Type B pancreatic cell (in vitro differentiated cells): ENCODE data around the gene FIGN. TPM values are rescaled to one million over a fixed set of nuclear protein-coding genes. Genes with fewer than 3 reads are reported as not detected.
A peak's percentile ranks its signal among the peaks of the same experiment; 100 is the strongest.

Experiments
- DNase-seq: peaks from one replicate; pipeline ENCODE4 v3.0.0; 2021; ENCODE audit warnings: mixed read lengths; ENCODE audit not compliant: unreplicated experiment; ENCODE audit errors: extremely low spot score
- H3K27ac Mint-ChIP-seq: 2 replicates; pipeline ENCODE4 v1.8.0; 2021; ENCODE audit warnings: mild to moderate bottlenecking, mixed read lengths
- H3K27me3 Mint-ChIP-seq: 2 replicates; pipeline ENCODE4 v1.8.0; 2021; ENCODE audit warnings: mixed read lengths
- H3K36me3 Mint-ChIP-seq: 2 replicates; pipeline ENCODE4 v1.8.0; 2021; ENCODE audit warnings: mixed read lengths
- H3K4me1 Mint-ChIP-seq: one replicate; pipeline ENCODE4 v1.8.0; 2021; ENCODE audit warnings: mixed read lengths; ENCODE audit not compliant: unreplicated experiment
- H3K4me3 Mint-ChIP-seq: 2 replicates; pipeline ENCODE4 v1.8.0; 2021; ENCODE audit warnings: mild to moderate bottlenecking, mixed read lengths
- H3K9me3 Mint-ChIP-seq: 2 replicates; pipeline ENCODE4 v1.8.0; 2021; ENCODE audit warnings: mixed read lengths
- CTCF ChIP-seq: fragments of 200-600 bp; sonication (generic); conservative IDR thresholded peaks from 2 replicates; pipeline ENCODE4 v1.5.0; 2021; ENCODE audit warnings: antibody characterized with exemption, mild to moderate bottlenecking
- total RNA-seq: library from RNA; stranded (reverse); gene quantifications from 2 replicates; pipeline ENCODE4 v1.2.1, GENCODE V29; 2021; ENCODE audit warnings: low replicate concordance

Gene FIGN
- total RNA-seq, 1 donor from 2014 or later, result 19.5 TPM

DNA sequence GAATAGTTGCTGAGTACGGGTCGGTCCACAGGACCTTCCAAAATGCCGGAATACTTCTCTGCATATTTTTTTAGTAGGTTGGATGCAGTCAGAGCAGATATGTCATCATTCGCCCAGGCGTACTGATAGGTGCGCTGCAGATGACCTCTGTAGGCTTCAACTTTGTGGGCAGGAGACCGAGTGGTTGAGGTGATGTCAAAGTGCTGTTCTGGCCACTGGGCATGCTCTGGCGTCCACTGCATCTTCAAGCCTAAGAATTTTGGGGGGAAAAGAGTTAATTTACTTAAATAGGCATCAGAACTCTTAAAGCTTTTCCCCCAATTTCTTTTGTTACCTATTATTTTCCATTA, 124.3 kb downstream of the FIGN start:
- peaks cover 18% of the 10 kb centered on the region for H3K36me3 Mint-ChIP-seq
- no peak for TF ChIP-seq CTCF
- H3K27ac Mint-ChIP-seq, result no peak overlapping the region
- DNase-seq, result no peak
- peaks cover 15% of the 10 kb centered on the region for H3K4me1 Mint-ChIP-seq
- H3K4me3 Mint-ChIP-seq, result no peak overlapping the region
- H3K27me3 Mint-ChIP-seq, result no peaks in the 10 kb centered on the region
- H3K9me3 Mint-ChIP-seq, result no peaks in the 10 kb centered on the region

DNA sequence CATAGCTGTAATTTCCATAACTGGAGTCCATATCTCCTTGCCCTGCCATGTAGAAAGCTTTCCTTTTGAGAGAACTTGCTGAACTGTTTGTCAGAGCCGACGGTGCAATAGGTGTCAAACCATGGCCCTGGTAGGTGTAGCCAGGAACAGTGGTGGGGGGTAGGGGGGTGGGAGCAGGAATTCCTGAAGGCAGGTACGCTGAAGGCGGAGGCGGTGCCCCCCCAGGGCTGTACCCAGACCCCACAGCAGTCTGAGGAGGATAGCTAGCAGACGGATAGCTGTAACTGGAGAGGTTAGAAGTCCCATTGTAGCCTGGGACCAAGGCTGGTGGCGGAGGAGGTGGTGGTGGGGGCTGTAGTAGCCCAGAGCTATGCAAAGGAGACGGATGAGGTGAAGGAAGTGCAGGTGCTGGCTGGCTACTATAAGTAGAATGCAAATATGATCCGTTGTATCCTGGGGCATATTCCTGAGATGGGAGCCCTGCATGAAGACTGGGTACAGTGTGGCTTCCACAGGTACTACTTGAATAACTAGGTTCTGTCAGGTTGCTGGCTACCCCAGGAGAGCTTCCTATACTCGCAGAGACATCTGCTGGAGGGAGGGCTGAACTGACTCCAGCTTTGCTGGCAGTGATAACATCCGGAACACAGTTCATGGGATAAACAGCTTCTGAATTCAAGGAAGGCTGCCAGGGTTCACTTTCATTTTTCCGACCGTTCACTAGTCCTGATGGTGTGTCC, 124.8 kb downstream of the FIGN start:
- peaks cover 18% of the 10 kb centered on the region for H3K36me3 Mint-ChIP-seq
- no peak overlapping the region for H3K4me3 Mint-ChIP-seq
- H3K27ac Mint-ChIP-seq, result no peak overlapping the region
- DNase-seq, result no peak
- no peaks in the 10 kb centered on the region for H3K27me3 Mint-ChIP-seq
- TF ChIP-seq CTCF, result peak; percentile 29
- H3K4me1 Mint-ChIP-seq, result peaks cover 20% of the 10 kb centered on the region
- H3K9me3 Mint-ChIP-seq, result no peaks in the 10 kb centered on the region

DNA sequence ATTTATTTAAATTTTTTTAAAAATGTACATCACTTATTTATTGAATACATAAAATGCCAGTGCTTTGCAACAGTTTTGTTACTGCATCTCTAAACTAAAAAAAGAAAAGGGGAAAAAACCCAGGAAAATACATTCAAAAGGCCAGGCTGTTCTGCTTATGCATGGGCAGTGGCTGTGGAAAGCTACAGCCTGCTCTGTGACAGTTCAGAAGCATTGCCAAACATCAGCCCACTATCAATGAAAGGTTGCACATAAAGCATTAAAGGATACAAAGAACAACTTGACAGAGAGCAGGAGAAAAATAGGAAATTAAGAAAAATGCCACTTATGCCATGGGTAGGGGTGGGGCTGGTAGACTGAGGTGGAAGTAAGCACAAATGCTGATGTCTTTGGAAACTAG, 128.2 kb downstream of the FIGN start:
- Mint-ChIP-seq H3K27me3 (no peaks in the 10 kb centered on the region), H3K27ac (no peak overlapping the region), H3K4me3 (no peak overlapping the region), H3K4me1 (peaks cover 21% of the 10 kb centered on the region), H3K9me3 (no peaks in the 10 kb centered on the region), H3K36me3 (peaks cover 18% of the 10 kb centered on the region)
- no peak for DNase-seq
- TF ChIP-seq CTCF, result no peak

DNA sequence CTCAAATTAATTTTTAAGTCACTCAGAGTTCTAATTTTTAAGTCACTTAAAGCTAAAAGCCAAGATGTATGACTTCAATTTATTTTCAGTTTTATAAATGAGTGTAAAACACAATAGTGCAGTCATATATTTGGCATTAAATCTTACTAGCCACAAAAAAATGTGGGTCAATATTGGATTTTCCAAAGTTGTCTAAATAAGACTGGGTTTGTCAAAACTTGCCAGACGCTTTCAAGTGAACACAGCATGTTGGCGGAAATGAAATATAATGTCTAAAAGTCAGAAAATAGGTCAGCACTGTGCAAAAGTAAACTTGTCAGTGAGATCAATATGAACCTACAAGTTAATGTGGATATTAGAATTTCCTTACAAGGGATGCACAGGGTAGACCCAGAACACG, 128.9 kb downstream of the FIGN start:
- H3K4me3 Mint-ChIP-seq, result no peak overlapping the region
- peaks cover 25% of the 10 kb centered on the region for H3K4me1 Mint-ChIP-seq
- peaks cover 18% of the 10 kb centered on the region for H3K36me3 Mint-ChIP-seq
- no peak for TF ChIP-seq CTCF
- H3K27ac Mint-ChIP-seq, result no peak overlapping the region
- no peaks in the 10 kb centered on the region for H3K27me3 Mint-ChIP-seq
- H3K9me3 Mint-ChIP-seq, result no peaks in the 10 kb centered on the region
- DNase-seq, result no peak

DNA sequence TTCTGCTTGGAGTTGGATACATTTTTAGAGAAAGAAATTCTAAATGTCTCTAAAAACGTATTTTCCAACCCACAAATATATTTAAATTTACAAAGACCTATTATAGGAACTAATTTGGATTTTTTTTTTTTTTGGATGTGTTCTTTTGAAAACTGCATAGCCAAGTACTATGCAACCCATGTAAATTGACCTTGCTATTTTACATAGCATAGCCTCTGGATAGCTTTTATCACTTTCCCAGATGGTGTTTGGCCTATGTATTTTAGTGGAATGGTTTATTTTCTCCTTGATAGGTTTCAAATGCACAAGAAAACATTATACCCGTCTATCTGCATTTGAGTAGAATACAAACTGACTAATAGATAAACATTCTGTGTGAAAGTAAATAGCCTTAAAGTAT, 130.0 kb downstream of the FIGN start:
- TF ChIP-seq CTCF, result no peak
- no peak overlapping the region for H3K4me3 Mint-ChIP-seq
- H3K4me1 Mint-ChIP-seq, result peaks cover 32% of the 10 kb centered on the region
- DNase-seq, result no peak
- no peak overlapping the region for H3K27ac Mint-ChIP-seq
- H3K36me3 Mint-ChIP-seq, result peaks cover 13% of the 10 kb centered on the region
- H3K9me3 Mint-ChIP-seq, result no peaks in the 10 kb centered on the region
- H3K27me3 Mint-ChIP-seq, result no peaks in the 10 kb centered on the region
